ENCODE measurements around the gene ARRDC4. TPM values are rescaled to one million over a fixed set of nuclear protein-coding genes. Genes with fewer than 3 reads are reported as not detected.

ARRDC4 gene
- total and polyA plus RNA-seq, 12 donors = 15.1 to 61.9 (median 25.3) TPM

GRCh38 chr15:97968380-97968779 lies 7.9 kb downstream of the ARRDC4 start:
- no peak overlapping the region for H3K4me3 ChIP-seq
- DNase-seq = no peak
- WGBS, 4 donors = 66 to 78% (median 77%) methylated on average over 1 of the region's 1 CpG
- no peaks in the 10 kb centered on the region for H3K9me3 ChIP-seq (replicated peaks in 1 of 3)
- TF ChIP-seq POLR2A (IDR thresholded peaks at IDR 0.05) = no peak
- TF ChIP-seq CTCF (IDR thresholded peaks at IDR 0.05) = no peak
- H3K27ac ChIP-seq = no peak overlapping the region
- H3K36me3 ChIP-seq (replicated peaks in 1 of 2) = peaks cover 0 to 69% of the 10 kb centered on the region in 2 donors
- no peaks in the 10 kb centered on the region for H3K27me3 ChIP-seq
- intact Hi-C loops (cut with DNase I) = no loop called here
- peaks cover 4 to 21% of the 10 kb centered on the region in 2 donors for H3K4me1 ChIP-seq (replicated peaks in 1 of 2)

DNA sequence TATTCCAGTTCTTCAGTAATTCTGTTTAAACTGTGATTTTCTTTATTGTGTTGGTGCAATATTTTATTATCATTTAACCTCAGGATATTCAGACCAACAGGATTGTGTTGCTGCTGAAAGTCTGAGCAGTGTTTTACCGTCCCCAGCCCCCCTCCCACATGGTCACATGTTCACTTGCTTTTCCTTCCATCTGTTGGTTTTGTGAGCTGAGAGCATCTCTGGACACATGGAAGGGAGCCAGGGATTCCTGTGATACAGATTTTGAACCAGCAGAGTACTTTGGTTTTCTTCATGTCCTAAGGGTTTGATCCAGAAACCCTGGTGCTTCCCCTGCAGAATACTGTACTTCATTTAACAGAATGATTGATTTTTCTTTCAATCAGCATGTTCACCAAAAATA lies 11.9 kb downstream of the ARRDC4 start:
- TF ChIP-seq CTCF (IDR thresholded peaks at IDR 0.05) = no peak
- no peak for TF ChIP-seq POLR2A (IDR thresholded peaks at IDR 0.05)
- intact Hi-C loops (cut with DNase I) = no loop called here
- H3K36me3 ChIP-seq (replicated peaks in 1 of 2) = peaks cover 0 to 54% of the 10 kb centered on the region in 2 donors

GRCh38 chr15:97976129-97976528 lies 15.6 kb downstream of the ARRDC4 start:
- Histone ChIP-seq H3K36me3 (replicated peaks in 1 of 2) (peaks cover 0 to 19% of the 10 kb centered on the region in 2 donors), H3K27me3 (no peaks in the 10 kb centered on the region), H3K4me3 (no peak overlapping the region), H3K4me1 (replicated peaks in 1 of 2) (peaks cover 0 to 18% of the 10 kb centered on the region in 2 donors), H3K27ac (no peak overlapping the region), H3K9me3 (replicated peaks in 1 of 3) (no peaks in the 10 kb centered on the region)
- intact Hi-C loops (cut with DNase I) = no loop called here
- TF ChIP-seq POLR2A (IDR thresholded peaks at IDR 0.05) (no peak), CTCF (IDR thresholded peaks at IDR 0.05) (no peak)
- no peak for DNase-seq
- WGBS, 4 donors = 82 to 93% (median 86%) methylated on average over 8 of the region's 8 CpGs

More for the DNA sequence above, 11.9 kb downstream of the ARRDC4 start:
- H3K4me3 ChIP-seq = no peak overlapping the region
- no peak for DNase-seq
- H3K4me1 ChIP-seq (replicated peaks in 1 of 2) = peaks cover 0 to 1% of the 10 kb centered on the region in 2 donors
- no peak overlapping the region for H3K27ac ChIP-seq
- no peaks in the 10 kb centered on the region for H3K9me3 ChIP-seq (replicated peaks in 1 of 3)
- no peaks in the 10 kb centered on the region for H3K27me3 ChIP-seq
- 47 to 69% (median 61%) methylated on average over 1 of the region's 1 CpG for WGBS, 4 donors

GRCh38 chr15:97976766-97977503 lies 16.4 kb downstream of the ARRDC4 start:
- TF ChIP-seq CTCF (IDR thresholded peaks at IDR 0.05) = no peak
- no peak for TF ChIP-seq POLR2A (IDR thresholded peaks at IDR 0.05)
- Histone ChIP-seq H3K27me3 (no peaks in the 10 kb centered on the region), H3K4me1 (replicated peaks in 1 of 2) (peaks cover 0 to 18% of the 10 kb centered on the region in 2 donors), H3K9me3 (replicated peaks in 1 of 3) (no peaks in the 10 kb centered on the region), H3K27ac (no peak overlapping the region), H3K36me3 (replicated peaks in 1 of 2) (peaks cover 0 to 11% of the 10 kb centered on the region in 2 donors), H3K4me3 (no peak overlapping the region)
- intact Hi-C loops (cut with DNase I) = no loop called here
- DNase-seq = no peak
- WGBS, 4 donors = 76 to 83% (median 79%) methylated on average over 10 of the region's 10 CpGs
